HG02588 (cell line): ENCODE results near the gene SMU1.
A peak's percentile ranks its signal among the peaks of the same experiment; 100 is the strongest.

Experiments used
- ATAC-seq: cut with Tn5 transposase; IDR thresholded peaks from one replicate; pipeline ENCODE4 v1.9.1; 2021; ENCODE audit warnings: mild to moderate bottlenecking, moderate library complexity; ENCODE audit not compliant: unreplicated experiment

The SMU1 gene

DNA sequence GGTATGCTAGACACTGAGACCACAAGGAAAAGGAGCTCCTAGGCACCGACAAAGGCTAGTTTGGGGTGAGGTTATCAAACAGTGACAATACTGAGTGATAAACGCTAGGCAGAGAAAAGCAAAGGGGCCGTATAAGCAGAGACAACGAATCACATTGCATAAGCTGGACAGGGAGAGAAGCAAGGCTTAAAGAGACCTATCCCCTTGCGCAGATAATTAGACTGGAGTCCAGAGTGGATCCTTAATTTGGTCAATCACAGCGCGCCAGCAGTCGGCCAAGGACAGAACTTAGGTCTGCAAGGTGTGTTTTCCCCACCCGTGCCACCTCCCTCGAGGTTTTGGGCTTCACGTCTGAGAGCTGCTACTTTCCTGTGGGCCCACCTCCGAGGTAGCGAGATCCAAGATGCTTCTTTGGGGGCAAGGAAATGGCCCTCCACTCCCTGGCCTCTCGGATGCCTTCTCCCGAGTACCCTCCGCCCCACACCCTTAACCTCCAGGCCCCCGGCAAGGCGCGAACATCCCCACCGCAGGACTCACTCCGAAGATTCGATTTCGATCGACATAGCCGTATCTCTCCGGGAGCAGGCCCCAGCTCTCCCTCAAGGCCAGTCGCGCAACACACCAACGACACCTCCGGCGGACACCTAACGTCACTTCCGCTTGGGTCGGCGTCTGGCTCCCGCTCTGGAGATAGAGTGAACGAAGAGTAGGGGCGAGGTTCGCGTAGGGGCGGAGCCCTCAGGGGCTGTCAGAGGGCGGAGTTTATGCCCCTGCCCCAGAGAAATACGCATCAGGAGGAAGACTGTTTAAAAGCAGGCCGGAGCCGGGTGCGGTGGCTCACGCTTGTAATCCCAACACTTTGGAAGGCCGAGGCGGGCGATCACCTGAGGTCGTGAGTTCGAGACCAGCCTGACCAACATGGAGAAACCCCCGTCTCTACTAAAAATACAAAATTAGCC, at the start of gene SMU1:
TSS of gene SMU1 (minus strand) at position 629 of the 959 bp plus-strand sequence. CDS start at position 563, 66 bp downstream.
- ATAC-seq, result peak; percentile 99

- ATAC-seq, result no peak
Measured at GRCh38 chr9:33125461-33125860, 49.0 kb upstream of the SMU1 start.

- peak; percentile 60 for ATAC-seq
Measured at GRCh38 chr9:33124751-33125381, 48.4 kb upstream of the SMU1 start.

GRCh38 chr9:33124046-33124445, 47.6 kb upstream of the SMU1 start:
- ATAC-seq, result no peak

DNA sequence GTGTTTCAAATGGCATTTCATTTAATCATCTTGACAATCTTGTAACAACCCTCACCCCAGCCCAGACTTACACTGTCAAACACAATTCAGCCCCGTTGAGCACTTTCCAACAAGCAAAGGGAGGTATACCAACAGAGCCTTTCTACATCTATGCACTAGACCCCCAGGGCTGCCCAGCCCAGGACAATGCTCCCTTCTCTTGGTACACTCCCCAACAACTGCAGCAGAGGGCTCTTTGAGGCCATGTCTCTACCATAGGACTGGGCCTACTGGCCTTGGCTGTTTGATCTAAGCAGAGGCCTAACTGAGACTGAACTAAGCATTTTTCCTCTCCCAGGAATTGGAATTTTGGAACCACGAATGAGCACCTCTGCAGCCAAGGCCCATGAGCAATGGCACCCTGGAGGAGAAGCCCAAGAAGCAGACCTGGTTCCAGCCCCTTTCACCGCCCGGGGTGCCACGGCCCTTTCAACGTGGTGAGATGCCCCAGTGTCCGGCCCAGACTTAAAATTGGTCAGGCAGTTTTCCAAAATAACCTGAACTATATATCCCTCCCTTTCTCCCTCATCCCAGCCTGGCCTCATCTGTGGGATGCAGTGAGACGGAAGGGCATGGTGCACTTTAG, 47.0 kb upstream of the SMU1 start:
- ATAC-seq, result no peak

GRCh38 chr9:33120620-33121019, 44.1 kb upstream of the SMU1 start:
- ATAC-seq, result no peak

DNA sequence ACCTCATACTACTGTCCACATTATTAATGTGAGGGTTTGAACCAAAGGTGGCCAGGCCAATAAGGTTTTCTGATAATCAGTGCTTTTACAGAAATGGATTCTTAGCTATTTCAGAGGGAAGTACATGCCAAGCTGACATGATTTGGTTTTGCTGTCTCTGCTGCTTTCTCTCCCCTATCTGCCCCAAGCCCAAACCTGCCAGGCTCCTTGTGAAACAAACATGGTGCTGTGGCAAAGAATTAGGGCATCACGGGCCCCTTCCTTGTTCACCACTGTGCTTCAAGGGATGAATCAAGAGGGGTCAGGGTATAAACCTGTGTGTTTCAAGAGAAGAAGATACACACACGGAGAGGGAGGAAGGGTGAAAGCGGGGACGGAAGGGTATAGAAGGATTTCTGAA, 41.3 kb upstream of the SMU1 start:
- ATAC-seq, result no peak

- ATAC-seq, result no peak
Measured at GRCh38 chr9:33117306-33117705, 40.8 kb upstream of the SMU1 start.

DNA sequence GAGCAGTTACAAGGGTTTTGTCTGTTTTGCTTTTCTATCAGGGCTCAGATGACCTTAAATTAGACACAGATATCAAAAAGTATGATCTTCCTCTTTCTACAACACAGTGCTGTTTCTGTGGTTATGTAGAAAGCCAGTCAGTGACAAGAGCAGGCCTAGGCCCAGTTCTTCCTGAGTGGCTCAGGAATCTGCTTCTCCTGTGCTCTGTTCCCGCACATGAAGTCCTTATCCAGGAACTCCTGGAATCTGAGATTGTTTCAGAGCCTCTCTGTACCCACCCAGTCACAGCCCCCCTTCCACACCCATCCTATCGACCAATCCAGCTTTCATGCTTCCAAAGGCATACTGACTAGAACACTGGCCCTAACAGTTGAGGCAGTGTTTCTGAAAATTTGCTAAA, 40.4 kb upstream of the SMU1 start:
- no peak for ATAC-seq

- no peak for ATAC-seq
Measured at GRCh38 chr9:33114746-33115145, 38.3 kb upstream of the SMU1 start.

GRCh38 chr9:33113799-33114547, 37.5 kb upstream of the SMU1 start:
- no peak for ATAC-seq

DNA sequence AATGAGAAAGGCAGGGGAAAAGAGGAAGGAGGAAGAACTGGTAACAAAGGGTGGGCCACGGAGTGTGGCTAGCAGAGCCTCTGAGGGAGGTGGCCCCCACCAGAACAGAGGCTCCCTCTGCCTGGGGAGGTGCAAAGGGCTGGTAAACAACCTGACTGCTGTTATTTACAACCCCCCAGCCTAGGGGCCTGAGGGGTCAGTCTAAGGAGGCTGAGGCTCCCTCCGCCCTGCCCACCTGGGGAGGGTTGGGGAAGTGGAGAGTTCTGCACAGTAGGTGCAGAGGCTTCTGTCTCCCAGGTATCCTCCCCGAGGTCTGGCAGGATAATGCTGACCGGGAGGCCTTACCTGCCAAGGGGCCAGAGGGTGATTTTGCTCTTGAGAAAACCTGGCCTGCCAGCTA, 35.6 kb upstream of the SMU1 start:
- ATAC-seq, result no peak

- no peak for ATAC-seq
Measured at GRCh38 chr9:33111631-33112030, 35.2 kb upstream of the SMU1 start.

GRCh38 chr9:33110686-33111085, 34.2 kb upstream of the SMU1 start:
- ATAC-seq, result no peak

DNA sequence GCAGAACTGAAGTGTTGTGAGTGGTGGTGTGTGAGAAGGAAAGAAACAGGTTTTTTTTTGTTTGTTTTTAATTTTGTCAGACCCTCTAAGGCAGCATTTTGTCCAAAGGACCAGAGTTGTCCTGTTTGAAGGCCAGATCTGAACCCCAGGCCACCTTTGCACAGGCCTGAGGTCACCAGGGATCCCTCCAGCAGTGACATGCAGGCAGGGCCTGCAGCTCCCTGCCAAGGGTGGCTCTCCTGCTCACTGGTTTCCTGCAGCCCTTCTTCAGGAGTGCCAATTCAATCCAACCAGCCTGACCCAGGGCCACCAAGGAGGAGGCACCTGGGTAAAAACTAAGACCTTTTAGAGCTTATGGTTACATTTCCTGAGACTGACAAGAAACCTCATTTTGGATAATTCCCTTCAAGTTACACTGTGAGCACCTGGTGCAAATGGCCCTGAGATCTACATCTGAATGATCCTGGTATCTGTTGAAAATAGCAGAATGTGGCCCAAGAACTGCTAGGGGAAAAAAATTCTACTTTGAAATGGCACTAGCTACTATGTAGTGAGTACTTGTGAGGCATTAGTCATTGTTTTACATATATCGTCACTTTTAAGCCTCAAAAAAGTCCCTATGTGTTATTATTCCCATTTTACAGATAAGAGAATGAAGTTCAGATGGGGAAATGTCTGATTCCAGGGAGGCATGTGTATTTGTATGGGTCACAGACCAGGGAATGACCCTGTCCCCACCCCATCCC, 33.5 kb upstream of the SMU1 start:
- ATAC-seq, result no peak

DNA sequence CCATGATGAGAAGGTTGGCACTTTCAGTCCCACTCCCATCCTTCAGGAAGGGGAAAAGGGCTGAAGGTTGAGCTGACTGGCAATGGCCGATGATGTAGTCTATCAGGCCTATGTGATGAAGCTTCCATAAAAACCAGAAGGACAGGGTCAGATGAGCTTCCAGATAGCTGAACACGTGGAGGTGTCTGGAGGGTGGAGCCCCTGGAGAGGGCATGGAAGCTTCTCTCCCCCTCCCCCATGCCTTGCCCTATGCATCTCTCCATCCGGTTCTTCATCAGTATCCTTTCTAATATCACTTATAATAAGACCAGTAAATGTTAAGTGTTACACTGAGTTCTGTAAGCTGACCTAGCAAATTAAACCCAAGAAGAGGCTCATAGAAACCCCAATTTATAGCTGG, 32.6 kb upstream of the SMU1 start:
- ATAC-seq, result no peak

- ATAC-seq, result no peak
Measured at GRCh38 chr9:33108472-33108871, 32.0 kb upstream of the SMU1 start.

DNA sequence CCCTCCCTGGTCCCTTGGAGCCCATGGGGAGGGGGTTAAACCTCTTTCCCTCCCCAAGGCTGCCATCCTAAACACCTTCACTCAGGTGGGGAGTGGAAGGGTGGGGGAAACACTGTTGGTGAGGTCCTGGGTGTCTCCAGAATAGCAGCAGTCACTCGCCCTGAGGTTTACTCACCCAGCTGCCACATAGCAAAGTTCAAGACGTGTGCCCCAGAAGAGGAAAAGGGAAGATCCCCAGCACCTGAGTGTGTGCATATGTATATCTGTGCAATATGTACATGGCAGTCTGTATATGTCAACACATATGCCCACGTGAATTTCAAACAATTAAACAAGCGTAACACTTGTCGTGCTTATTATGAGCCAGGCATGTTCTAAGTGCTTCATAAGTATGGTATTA, 31.3 kb upstream of the SMU1 start:
- ATAC-seq, result no peak

DNA sequence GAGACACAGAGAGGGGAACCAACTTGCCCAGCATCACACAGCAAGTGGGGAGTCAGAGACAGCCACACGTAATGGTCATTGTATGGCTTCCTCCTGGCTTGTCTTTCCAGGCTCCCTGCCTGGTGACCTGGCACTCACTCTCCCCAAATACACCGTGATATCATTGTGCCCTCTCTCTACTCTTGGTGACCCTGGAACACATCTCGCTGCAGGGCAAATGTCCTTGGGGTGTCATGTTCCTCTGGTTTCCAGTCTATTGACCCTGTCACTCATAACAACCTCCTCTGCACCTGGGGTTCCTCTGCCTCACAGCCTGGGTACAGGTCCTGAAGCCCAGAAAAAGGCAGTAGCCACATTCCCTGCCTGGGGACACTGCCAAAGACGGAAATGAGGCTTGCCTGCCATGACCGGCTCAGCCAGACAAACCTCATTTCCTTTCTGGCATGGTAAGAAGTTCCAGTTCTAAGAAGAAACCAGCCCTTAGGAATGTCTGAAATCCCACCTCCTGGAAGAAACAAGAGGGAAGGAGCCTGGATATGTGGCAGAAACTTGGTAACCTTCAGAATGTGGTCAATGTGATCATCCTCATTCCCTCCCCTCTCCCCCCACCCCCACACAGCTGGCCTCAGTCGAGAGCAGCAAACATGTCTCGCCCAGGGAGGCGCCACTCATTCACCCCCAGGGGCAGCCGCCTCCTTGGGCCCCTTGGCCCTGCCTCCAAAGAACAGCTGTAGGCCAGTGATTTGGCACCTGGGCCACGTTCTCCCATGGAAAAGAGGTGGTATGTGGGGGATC, 30.6 kb upstream of the SMU1 start:
- no peak for ATAC-seq

DNA sequence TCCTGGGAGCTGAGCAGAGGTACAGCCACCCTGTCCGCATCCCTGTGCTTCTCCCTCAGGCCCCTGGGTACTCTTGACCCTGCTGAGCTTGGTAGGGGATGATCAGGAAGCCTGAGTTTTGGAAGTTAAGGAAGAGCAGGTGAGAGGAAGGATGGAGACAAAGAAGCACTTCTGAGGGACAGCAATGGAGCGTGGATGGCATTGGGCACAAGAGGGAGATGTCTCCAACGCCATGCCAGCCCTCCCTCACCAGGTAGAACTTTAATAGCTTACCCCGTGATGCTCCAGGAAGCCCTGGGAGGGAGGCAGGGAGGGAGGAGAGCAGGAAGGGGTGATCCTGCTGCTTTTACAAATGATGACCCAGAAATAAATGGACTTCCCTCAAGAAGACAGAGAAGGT, 29.9 kb upstream of the SMU1 start:
- no peak for ATAC-seq
